GM12878 (cell line): ENCODE data around the gene RAC3. TPM values are rescaled to one million over a fixed set of nuclear protein-coding genes. Genes with fewer than 3 reads are reported as not detected.
A peak's percentile ranks its signal among the peaks of the same experiment; 100 is the strongest.

ENCODE experiments used
- ATAC-seq: fragments of 200-7000 bp; cut with Tn5 transposase; 3 replicates; pipeline ENCODE4 v1.9.1; 2020; ENCODE audit warnings: mild to moderate bottlenecking, moderate library complexity
- BruUV-seq: library from RNA; stranded (reverse); fragments of 400-500 nt; replicated peaks from 2 replicates; lab custom pipeline; 2021; lab: Mats Ljungman, UMichigan
- CTCF ChIA-PET: fragments of 300-600 bp; sonication (Branson Sonifier 250); formaldehyde crosslinking; extraction: SDS; loops from one replicate; lab custom pipeline; 2021; ENCODE audit warnings: inconsistent platforms; lab: Yijun Ruan, JAX
- POLR2A ChIA-PET: fragments of 350-600 bp; formaldehyde crosslinking; extraction: SDS; loops from one replicate; lab custom pipeline; 2021; ENCODE audit warnings: inconsistent platforms; lab: Charles Lee
- RAD21 ChIA-PET: fragments of 300-600 bp; sonication (Branson Sonifier 250); formaldehyde crosslinking; loops from one replicate; lab custom pipeline; 2023; ENCODE audit warnings: antibody characterized with exemption; ENCODE audit not compliant: unreplicated experiment; lab: Charles Lee
- SMC1A ChIA-PET: fragments of 300-600 bp; sonication (Branson Sonifier 250); formaldehyde crosslinking; loops from one replicate; lab custom pipeline; 2023; ENCODE audit not compliant: unreplicated experiment, uncharacterized antibody; lab: Charles Lee
- DNase-seq: peaks from one replicate; pipeline ENCODE4 v3.0.0-alpha.2; 2011; ENCODE audit warnings: low read depth, low spot score
- FAIRE-seq: peaks from 3 replicates; lab custom pipeline; 2011; peaks lifted over from hg19 to GRCh38; lab: Jason Lieb, UNC
- H2AFZ ChIP-seq: 2 replicates; pipeline ENCODE4 v1.6.0; 2011; ENCODE audit warnings: low read depth, low read length, control low read depth; ENCODE audit not compliant: control insufficient read depth
- H3K27ac ChIP-seq: 2 replicates; pipeline ENCODE4 v1.5.1; 2011; ENCODE audit warnings: control low read depth; ENCODE audit not compliant: control insufficient read depth, insufficient read depth
- H3K27me3 ChIP-seq, 2 experiments: replicated peaks in 1 of 2; 2 replicates each; pipeline versions ENCODE4 v1.6.0 to v1.6.1; 2011; ENCODE audit warnings: low read length in 1 of 2; ENCODE audit not compliant: control insufficient read depth in 2 of 2, insufficient read depth in 2 of 2
- H3K36me3 ChIP-seq, 2 experiments: 2 replicates each; pipeline ENCODE4 v1.5.1; 2011; ENCODE audit warnings: low read length in 1 of 2; ENCODE audit not compliant: control insufficient read depth in 2 of 2, insufficient read depth in 2 of 2
- H3K4me1 ChIP-seq: 2 replicates; pipeline ENCODE4 v1.6.1; 2011; ENCODE audit warnings: mild to moderate bottlenecking, low read length, moderate library complexity, mixed read lengths; ENCODE audit not compliant: control insufficient read depth, insufficient read depth
- H3K4me2 ChIP-seq: 2 replicates; pipeline ENCODE4 v1.6.0; 2011; ENCODE audit warnings: control low read depth; ENCODE audit not compliant: control insufficient read depth, insufficient read depth
- H3K4me3 ChIP-seq: fragments of 200-600 bp; sonication (generic); 2 replicates; pipeline ENCODE4 v1.5.1; 2016
- H3K79me2 ChIP-seq: 2 replicates; pipeline ENCODE4 v1.6.0; 2011; ENCODE audit warnings: low read length; ENCODE audit not compliant: control insufficient read depth, insufficient read depth
- H3K9ac ChIP-seq: 2 replicates; pipeline ENCODE4 v1.8.0; 2011; ENCODE audit warnings: low read length, control low read depth, mixed read lengths; ENCODE audit not compliant: control insufficient read depth, insufficient read depth
- H3K9me3 ChIP-seq: replicated peaks from 3 replicates; pipeline ENCODE4 v1.5.1; 2011; ENCODE audit warnings: mild to moderate bottlenecking, low read length; ENCODE audit not compliant: control insufficient read depth, insufficient read depth
- H4K20me1 ChIP-seq: 2 replicates; pipeline ENCODE4 v1.6.0; 2011; ENCODE audit not compliant: control insufficient read depth, insufficient read depth
- ATF7 ChIP-seq: fragments of 450-650 bp; IDR thresholded peaks from 2 replicates; pipeline ENCODE4 v1.6.1; 2016; ENCODE audit warnings: low read depth, mild to moderate bottlenecking
- CEBPB ChIP-seq, 2 experiments: fragments of 150-350 bp in 1 of 2; IDR thresholded peaks; 2 replicates each; pipeline ENCODE4 v1.6.1; 2012 to 2014; ENCODE audit warnings: low read depth in 2 of 2, low read length in 2 of 2, borderline replicate concordance in 1 of 2, inconsistent platforms in 1 of 2
- CHD4 ChIP-seq: fragments of 200-600 bp; sonication (generic); IDR thresholded peaks from 2 replicates; pipeline ENCODE4 v1.6.1; 2016; ENCODE audit warnings: mild to moderate bottlenecking
- HDAC2 ChIP-seq: fragments of 200-600 bp; sonication (generic); IDR thresholded peaks from 2 replicates; pipeline ENCODE4 v1.6.1; 2017
- IRF4 ChIP-seq: IDR thresholded peaks from 2 replicates; pipeline ENCODE4 v1.6.1; 2011; ENCODE audit warnings: low read depth, low read length
- POLR2AphosphoS2 ChIP-seq: IDR thresholded peaks from 2 replicates; pipeline ENCODE4 v1.6.1; 2011; ENCODE audit warnings: low read depth, mild to moderate bottlenecking, low read length, improper control_type of control experiment, moderate library complexity
- RB1 ChIP-seq: fragments of 450-650 bp; formaldehyde crosslinking; IDR thresholded peaks from 2 replicates; pipeline ENCODE4 v1.6.1; 2017; ENCODE audit warnings: mild to moderate bottlenecking, borderline replicate concordance
- SIN3A ChIP-seq: IDR thresholded peaks from 2 replicates; pipeline ENCODE4 v1.6.1; 2012; ENCODE audit warnings: low read depth, low read length, improper control_type of control experiment
- TAF1 ChIP-seq: IDR thresholded peaks from 2 replicates; pipeline ENCODE4 v1.6.1; 2011; ENCODE audit warnings: mild to moderate bottlenecking, low read depth, low read length, borderline replicate concordance
- ZNF384 ChIP-seq: IDR thresholded peaks from 2 replicates; pipeline ENCODE4 v1.6.1; 2012; ENCODE audit warnings: low read depth, mild to moderate bottlenecking, low read length, improper control_type of control experiment, borderline replicate concordance
- WGBS: methylation state at CpG from one replicate; pipeline ENCODE4 v1.1.6; 2016; ENCODE audit warnings: low lambda C conversion rate; ENCODE audit not compliant: insufficient replicate concordance, insufficient coverage; ENCODE audit errors: missing lambda C conversion rate; 5-methylcytosine and 5-hydroxymethylcytosine counted together
- in situ Hi-C: fragments of 300-500 bp; cut with MboI; formaldehyde crosslinking; loops from 9 replicates; pipeline ENCODE4 v1.14.3; 2018; ENCODE audit warnings: mixed read lengths
- intact Hi-C: fragments of 100-400 bp; cut with micrococcal nuclease; formaldehyde crosslinking; loops from one replicate; pipeline ENCODE4 v1.14.2; 2022; ENCODE audit not compliant: unreplicated experiment
- polyA plus RNA-seq, 11 experiments: library from polyadenylated mRNA; depleted of rRNA in 4 of 11; unstranded in 6 of 11; stranded (reverse) in 5 of 11; fragments of >200 nt; fragmentation: Nextera tagmentation in 4 of 11; fragmentation: Illumina TruSeq in 1 of 11; extraction: Ambion mirVana in 4 of 11; extraction: Trizol in 1 of 11; gene quantifications; 1 replicate in 1 of 11; 2 replicates in 10 of 11; pipeline versions ENCODE4 v1.2.1 to v1.2.3, GENCODE V29; 2011 to 2016; ENCODE audit warnings: inconsistent platforms in 2 of 11, missing spikeins in 2 of 11, low read depth in 1 of 11
- total RNA-seq, 4 experiments: library from RNA; depleted of rRNA in 3 of 4; stranded (reverse); fragments of >200 nt in 3 of 4; fragmentation: Illumina TruSeq in 1 of 4; extraction: Trizol in 1 of 4; gene quantifications; 2 replicates each; pipeline versions ENCODE4 v1.2.1 to v1.2.3, GENCODE V29; 2013 to 2021
- TF ChIP-seq, protein P1 (sequence below): IDR thresholded peaks from 2 replicates; pipeline ENCODE4 v1.6.1; 2012; ENCODE audit warnings: low read depth, low read length, improper control_type of control experiment
- TF ChIP-seq, protein P2 (sequence below): IDR thresholded peaks from 2 replicates; pipeline ENCODE4 v1.6.1; 2012; ENCODE audit warnings: low read length, inconsistent platforms
- TF ChIP-seq, protein P3 (sequence below): fragments of 450-650 bp; IDR thresholded peaks from 2 replicates; pipeline ENCODE4 v1.6.1; 2018; ENCODE audit warnings: mild to moderate bottlenecking, low read depth, moderate library complexity; ENCODE audit not compliant: partially characterized antibody

Gene RAC3
- total and polyA plus RNA-seq, 10 of the 15 experiments (the other 5 are each of a cell fraction or from before 2014, with no cell fraction given), result 0.11 to 32.9 (median 6.7) TPM

DNA sequence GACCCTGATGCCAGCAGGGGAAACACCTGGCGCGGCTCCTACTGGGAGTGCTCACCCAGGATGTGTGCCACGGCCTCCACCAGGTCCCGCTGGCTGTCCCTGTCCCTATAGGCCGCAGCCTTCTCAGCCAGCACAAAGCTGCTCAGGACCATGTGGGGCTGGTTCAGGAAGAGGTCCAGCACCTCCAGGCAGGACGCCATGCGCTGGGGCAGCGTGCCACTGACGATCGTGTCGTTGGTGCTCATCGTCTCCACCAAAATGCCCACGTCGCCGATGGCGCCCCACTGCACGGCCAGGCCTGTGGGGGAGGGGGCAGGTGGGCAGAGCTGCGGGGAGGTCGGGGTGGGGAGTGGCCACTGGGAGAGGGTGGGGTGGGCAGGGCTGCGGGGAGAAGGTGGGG is 50.1 kb downstream of the RAC3 start:
- no peak overlapping the region for H3K9ac ChIP-seq
- in situ Hi-C loops, result no loop called here
- FAIRE-seq (no peak), ATAC-seq (no peak), DNase-seq (no peak)
- no peak overlapping the region for H3K4me2 ChIP-seq
- TF ChIP-seq POLR2AphosphoS2 (0 out of 2 replicates have a peak, but pooled peaks have one; percentile 11), RB1 (no peak)
- no peak overlapping the region for H3K4me3 ChIP-seq
- H3K4me1 ChIP-seq, result no peaks in the 10 kb centered on the region
- H3K27me3 ChIP-seq, result no peaks in the 10 kb centered on the region
- no peaks in the 10 kb centered on the region for H3K79me2 ChIP-seq
- H3K9me3 ChIP-seq, result no peaks in the 10 kb centered on the region
- no peak overlapping the region for H3K27ac ChIP-seq
- RAD21 ChIA-PET, result no interaction called here
- intact Hi-C loops, result no loop called here
- peaks cover 14 to 65% of the 10 kb centered on the region in 2 experiments; a peak in 3 of 4 replicates for H3K36me3 ChIP-seq
- WGBS, result 99% methylated on average over 17 of the region's 20 CpGs
- SMC1A ChIA-PET, result no interaction called here
- H4K20me1 ChIP-seq, result no peaks in the 10 kb centered on the region
- POLR2A ChIA-PET, result no interaction called here
- no TSS peak for BruUV-seq
- CTCF ChIA-PET, result no interaction called here
- no peak overlapping the region for H2AFZ ChIP-seq

DNA sequence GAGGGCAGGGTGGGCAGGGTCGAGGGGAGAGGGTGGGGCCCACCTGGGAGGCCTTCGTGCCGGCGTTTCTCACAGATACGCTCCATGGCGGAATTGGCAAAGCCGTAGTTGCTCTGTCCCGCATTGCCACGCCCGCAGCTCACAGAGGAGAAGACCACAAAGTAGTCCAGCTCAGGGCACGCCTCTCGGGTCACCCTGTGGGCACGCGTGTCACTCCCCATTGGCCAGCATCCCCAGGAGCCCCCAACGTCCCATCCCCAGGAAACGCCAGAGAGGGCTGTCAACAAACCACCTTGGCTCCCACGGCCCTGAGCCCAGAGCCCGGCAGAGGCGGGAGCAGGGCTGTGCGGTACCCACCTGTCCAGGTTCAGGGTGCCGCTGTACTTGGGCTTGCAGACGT is 50.5 kb downstream of the RAC3 start:
- ChIA-PET SMC1A (no interaction called here), POLR2A (no interaction called here), RAD21 (no interaction called here), CTCF (no interaction called here)
- DNase-seq, result no peak
- no peak overlapping the region for H3K9ac ChIP-seq
- no peak for ATAC-seq
- H2AFZ ChIP-seq, result no peak overlapping the region
- H3K4me1 ChIP-seq, result no peaks in the 10 kb centered on the region
- intact Hi-C loops (no loop called here), in situ Hi-C loops (no loop called here)
- no peaks in the 10 kb centered on the region for H3K27me3 ChIP-seq
- no peak for FAIRE-seq
- no peaks in the 10 kb centered on the region for H4K20me1 ChIP-seq
- WGBS, result 92% methylated on average over 13 of the region's 22 CpGs
- no peaks in the 10 kb centered on the region for H3K9me3 ChIP-seq
- no TSS peak for BruUV-seq
- peaks cover 14 to 67% of the 10 kb centered on the region in 2 experiments; a peak in 3 of 4 replicates for H3K36me3 ChIP-seq
- H3K4me3 ChIP-seq, result no peak overlapping the region
- H3K27ac ChIP-seq, result no peak overlapping the region
- no peaks in the 10 kb centered on the region for H3K79me2 ChIP-seq
- no peak overlapping the region for H3K4me2 ChIP-seq
- TF ChIP-seq, protein P1, sequence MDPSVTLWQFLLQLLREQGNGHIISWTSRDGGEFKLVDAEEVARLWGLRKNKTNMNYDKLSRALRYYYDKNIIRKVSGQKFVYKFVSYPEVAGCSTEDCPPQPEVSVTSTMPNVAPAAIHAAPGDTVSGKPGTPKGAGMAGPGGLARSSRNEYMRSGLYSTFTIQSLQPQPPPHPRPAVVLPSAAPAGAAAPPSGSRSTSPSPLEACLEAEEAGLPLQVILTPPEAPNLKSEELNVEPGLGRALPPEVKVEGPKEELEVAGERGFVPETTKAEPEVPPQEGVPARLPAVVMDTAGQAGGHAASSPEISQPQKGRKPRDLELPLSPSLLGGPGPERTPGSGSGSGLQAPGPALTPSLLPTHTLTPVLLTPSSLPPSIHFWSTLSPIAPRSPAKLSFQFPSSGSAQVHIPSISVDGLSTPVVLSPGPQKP, result no peak
- TF ChIP-seq ATF7 (no peak), IRF4 (no peak), RB1 (no peak), CEBPB (IDR thresholded peaks at IDR 0.05; ENCODE audit: borderline replicate concordance in 1 of 2, low read depth in 2 of 2, low read length in 2 of 2) (no peak), TAF1 (no peak), CHD4 (no peak), ZNF384 (no peak), HDAC2 (no peak), SIN3A (no peak)
- TF ChIP-seq, protein P2, sequence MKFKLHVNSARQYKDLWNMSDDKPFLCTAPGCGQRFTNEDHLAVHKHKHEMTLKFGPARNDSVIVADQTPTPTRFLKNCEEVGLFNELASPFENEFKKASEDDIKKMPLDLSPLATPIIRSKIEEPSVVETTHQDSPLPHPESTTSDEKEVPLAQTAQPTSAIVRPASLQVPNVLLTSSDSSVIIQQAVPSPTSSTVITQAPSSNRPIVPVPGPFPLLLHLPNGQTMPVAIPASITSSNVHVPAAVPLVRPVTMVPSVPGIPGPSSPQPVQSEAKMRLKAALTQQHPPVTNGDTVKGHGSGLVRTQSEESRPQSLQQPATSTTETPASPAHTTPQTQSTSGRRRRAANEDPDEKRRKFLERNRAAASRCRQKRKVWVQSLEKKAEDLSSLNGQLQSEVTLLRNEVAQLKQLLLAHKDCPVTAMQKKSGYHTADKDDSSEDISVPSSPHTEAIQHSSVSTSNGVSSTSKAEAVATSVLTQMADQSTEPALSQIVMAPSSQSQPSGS, result no peak
- TF ChIP-seq, protein P3, sequence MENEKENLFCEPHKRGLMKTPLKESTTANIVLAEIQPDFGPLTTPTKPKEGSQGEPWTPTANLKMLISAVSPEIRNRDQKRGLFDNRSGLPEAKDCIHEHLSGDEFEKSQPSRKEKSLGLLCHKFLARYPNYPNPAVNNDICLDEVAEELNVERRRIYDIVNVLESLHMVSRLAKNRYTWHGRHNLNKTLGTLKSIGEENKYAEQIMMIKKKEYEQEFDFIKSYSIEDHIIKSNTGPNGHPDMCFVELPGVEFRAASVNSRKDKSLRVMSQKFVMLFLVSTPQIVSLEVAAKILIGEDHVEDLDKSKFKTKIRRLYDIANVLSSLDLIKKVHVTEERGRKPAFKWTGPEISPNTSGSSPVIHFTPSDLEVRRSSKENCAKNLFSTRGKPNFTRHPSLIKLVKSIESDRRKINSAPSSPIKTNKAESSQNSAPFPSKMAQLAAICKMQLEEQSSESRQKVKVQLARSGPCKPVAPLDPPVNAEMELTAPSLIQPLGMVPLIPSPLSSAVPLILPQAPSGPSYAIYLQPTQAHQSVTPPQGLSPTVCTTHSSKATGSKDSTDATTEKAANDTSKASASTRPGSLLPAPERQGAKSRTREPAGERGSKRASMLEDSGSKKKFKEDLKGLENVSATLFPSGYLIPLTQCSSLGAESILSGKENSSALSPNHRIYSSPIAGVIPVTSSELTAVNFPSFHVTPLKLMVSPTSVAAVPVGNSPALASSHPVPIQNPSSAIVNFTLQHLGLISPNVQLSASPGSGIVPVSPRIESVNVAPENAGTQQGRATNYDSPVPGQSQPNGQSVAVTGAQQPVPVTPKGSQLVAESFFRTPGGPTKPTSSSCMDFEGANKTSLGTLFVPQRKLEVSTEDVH, result no peak
